ENCODE data around the gene CTNNA1.
"Not testable (repeated sequence)": the region's sequence is repeated elsewhere in the genome, so short reads cannot be mapped to it uniquely, and the experiment has no call there.

The CTNNA1 gene

GRCh38 chr5:138910546-138911185 lies 157.4 kb downstream of the CTNNA1 start:
- peak; percentile 49 for DNase-seq

GRCh38 chr5:138911441-138911840 lies 158.2 kb downstream of the CTNNA1 start:
- peak; percentile 43 for DNase-seq

- no peak for DNase-seq
These were observed 158.9 kb downstream of the CTNNA1 start for GRCh38 chr5:138912093-138912492.

GRCh38 chr5:138913773-138914172 lies 160.5 kb downstream of the CTNNA1 start:
- DNase-seq, result no peak

- no peak for DNase-seq
These were observed 161.1 kb downstream of the CTNNA1 start for GRCh38 chr5:138914338-138914737.

- DNase-seq, result no peak
These were observed 165.5 kb downstream of the CTNNA1 start for GRCh38 chr5:138918686-138919085.

GRCh38 chr5:138920181-138920580 lies 167.0 kb downstream of the CTNNA1 start:
- DNase-seq, result no peak

GRCh38 chr5:138921362-138921761 lies 168.1 kb downstream of the CTNNA1 start:
- DNase-seq, result not testable (repeated sequence)

GRCh38 chr5:138922494-138922893 lies 169.3 kb downstream of the CTNNA1 start:
- no peak for DNase-seq

- no peak for DNase-seq
These were observed 171.9 kb downstream of the CTNNA1 start for GRCh38 chr5:138925090-138925635.

GRCh38 chr5:138926257-138926656 lies 173.0 kb downstream of the CTNNA1 start:
- DNase-seq, result no peak

GRCh38 chr5:138926688-138927448 lies 173.6 kb downstream of the CTNNA1 start:
- DNase-seq, result no peak

GRCh38 chr5:138927544-138927943 lies 174.3 kb downstream of the CTNNA1 start:
- no peak for DNase-seq

- no peak for DNase-seq
These were observed 174.8 kb downstream of the CTNNA1 start for GRCh38 chr5:138927979-138928378.

GRCh38 chr5:138929571-138929955 lies 176.3 kb downstream of the CTNNA1 start:
- DNase-seq, result no peak

GRCh38 chr5:138930371-138931097 lies 177.3 kb downstream of the CTNNA1 start:
- DNase-seq, result no peak

- no peak for DNase-seq
These were observed 179.1 kb downstream of the CTNNA1 start for GRCh38 chr5:138932171-138932810.

GRCh38 chr5:138933522-138934290 lies 180.5 kb downstream of the CTNNA1 start:
- no peak for DNase-seq

- DNase-seq, result no peak
These were observed 181.7 kb downstream of the CTNNA1 start for GRCh38 chr5:138934971-138935370.

GRCh38 chr5:138935466-138935865 lies 182.2 kb downstream of the CTNNA1 start:
- no peak for DNase-seq

GRCh38 chr5:138936225-138936967 lies 183.2 kb downstream of the CTNNA1 start:
- no peak for DNase-seq

- DNase-seq, result no peak
These were observed 183.7 kb downstream of the CTNNA1 start for GRCh38 chr5:138936968-138937345.

Data from fibroblast of skin of right biceps (primary cell).